ENCODE data around the gene TENM4. TPM values are rescaled to one million over a fixed set of nuclear protein-coding genes. Genes with fewer than 3 reads are reported as not detected.

TENM4 gene
- total and polyA plus RNA-seq, 4 experiments from 2014 or later, result 0.25 to 0.28 TPM; not detected in 2

DNA sequence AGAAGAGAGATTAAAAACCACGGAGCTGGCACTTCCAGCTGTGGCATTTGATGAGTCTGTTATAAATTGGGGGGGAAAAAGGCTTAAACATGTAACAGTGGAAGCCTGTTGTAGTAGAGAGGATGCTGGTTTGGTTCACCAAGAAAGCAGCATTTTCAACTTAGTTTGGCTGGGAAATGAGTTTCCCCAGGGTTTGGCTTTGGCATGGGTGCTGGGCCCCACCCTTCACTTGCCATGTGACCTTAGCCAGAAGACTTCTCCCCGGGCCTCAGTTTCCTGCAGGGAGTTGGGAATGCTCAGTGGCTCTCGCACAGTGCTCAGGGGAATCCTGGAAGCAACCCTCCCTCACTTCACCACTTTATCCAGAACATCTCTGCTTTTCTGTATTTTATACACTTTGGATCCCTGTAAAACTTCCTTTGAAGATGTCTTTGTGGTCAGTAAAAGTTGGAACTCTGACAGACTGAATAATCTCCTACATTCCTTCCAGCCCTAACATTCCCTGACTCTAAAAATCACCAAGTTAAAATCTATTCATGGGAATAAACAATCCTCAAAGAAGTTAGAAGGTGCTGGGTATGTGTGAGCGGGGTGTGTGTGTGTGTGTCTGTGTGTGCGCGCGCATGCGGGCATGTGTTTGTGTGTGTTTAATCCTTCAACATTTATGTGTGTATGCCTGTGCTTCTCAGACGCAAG, 166.0 kb downstream of the TENM4 start:
- Histone ChIP-seq H3K4me3 (ENCODE audit: low read length in 2 of 2) (no peak overlapping the region), H3K9me3 (ENCODE audit: control insufficient read depth in 1 of 2, low read length in 2 of 2) (no peaks in the 10 kb centered on the region), H3K4me1 (ENCODE audit: insufficient read depth, low read length) (no peaks in the 10 kb centered on the region), H3K36me3 (ENCODE audit: insufficient read depth, low read length) (no peaks in the 10 kb centered on the region), H3K27ac (ENCODE audit: low read depth, low read length) (no peak overlapping the region), H3K27me3 (ENCODE audit: insufficient read depth, low read length) (no peaks in the 10 kb centered on the region)
- no peak overlapping the region for H3K4me3 Mint-ChIP-seq
- H3K27me3 Mint-ChIP-seq, result no peaks in the 10 kb centered on the region
- ChIA-PET CTCF (ENCODE audit: partially characterized antibody) (no interaction called here), POLR2A (ENCODE audit: partially characterized antibody) (no interaction called here)
- no peaks in the 10 kb centered on the region for H3K36me3 Mint-ChIP-seq
- no peaks in the 10 kb centered on the region for H3K4me1 Mint-ChIP-seq
- no peak for DNase-seq
- intact Hi-C loops (cut with micrococcal nuclease), result no loop called here
- H3K27ac Mint-ChIP-seq, result no peak overlapping the region
- H3K9me3 Mint-ChIP-seq, result no peaks in the 10 kb centered on the region

DNA sequence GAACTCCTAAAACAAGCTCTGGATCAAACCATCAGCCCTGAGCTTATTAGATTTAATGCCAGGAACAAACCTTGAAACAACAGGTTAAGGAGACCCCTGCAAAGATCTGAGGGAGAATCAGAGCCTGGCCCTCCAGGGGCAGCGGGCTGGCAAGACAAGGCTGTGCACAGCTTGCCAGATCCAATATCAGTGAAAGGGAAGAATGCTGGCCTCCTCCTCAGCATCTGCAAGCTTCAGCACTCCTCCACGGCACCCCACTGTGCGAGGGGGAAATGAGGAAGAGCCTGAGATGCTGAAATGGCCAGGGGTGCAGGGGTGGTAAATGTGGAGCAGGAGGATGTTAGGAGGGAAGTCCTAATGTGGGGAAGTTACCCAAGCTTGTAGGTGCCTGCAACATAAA, 167.0 kb downstream of the TENM4 start:
- Mint-ChIP-seq H3K9me3 (no peaks in the 10 kb centered on the region), H3K36me3 (no peaks in the 10 kb centered on the region), H3K27ac (no peak overlapping the region), H3K4me3 (no peak overlapping the region), H3K4me1 (no peaks in the 10 kb centered on the region), H3K27me3 (no peaks in the 10 kb centered on the region)
- ChIA-PET CTCF (ENCODE audit: partially characterized antibody) (no interaction called here), POLR2A (ENCODE audit: partially characterized antibody) (no interaction called here)
- H3K4me1 ChIP-seq (ENCODE audit: insufficient read depth, low read length), result no peaks in the 10 kb centered on the region
- H3K9me3 ChIP-seq (ENCODE audit: control insufficient read depth in 1 of 2, low read length in 2 of 2), result no peaks in the 10 kb centered on the region
- DNase-seq, result no peak
- intact Hi-C loops (cut with micrococcal nuclease), result no loop called here
- no peak overlapping the region for H3K4me3 ChIP-seq (ENCODE audit: low read length in 2 of 2)
- H3K27me3 ChIP-seq (ENCODE audit: insufficient read depth, low read length), result no peaks in the 10 kb centered on the region
- H3K27ac ChIP-seq (ENCODE audit: low read depth, low read length), result no peak overlapping the region
- no peaks in the 10 kb centered on the region for H3K36me3 ChIP-seq (ENCODE audit: insufficient read depth, low read length)

DNA sequence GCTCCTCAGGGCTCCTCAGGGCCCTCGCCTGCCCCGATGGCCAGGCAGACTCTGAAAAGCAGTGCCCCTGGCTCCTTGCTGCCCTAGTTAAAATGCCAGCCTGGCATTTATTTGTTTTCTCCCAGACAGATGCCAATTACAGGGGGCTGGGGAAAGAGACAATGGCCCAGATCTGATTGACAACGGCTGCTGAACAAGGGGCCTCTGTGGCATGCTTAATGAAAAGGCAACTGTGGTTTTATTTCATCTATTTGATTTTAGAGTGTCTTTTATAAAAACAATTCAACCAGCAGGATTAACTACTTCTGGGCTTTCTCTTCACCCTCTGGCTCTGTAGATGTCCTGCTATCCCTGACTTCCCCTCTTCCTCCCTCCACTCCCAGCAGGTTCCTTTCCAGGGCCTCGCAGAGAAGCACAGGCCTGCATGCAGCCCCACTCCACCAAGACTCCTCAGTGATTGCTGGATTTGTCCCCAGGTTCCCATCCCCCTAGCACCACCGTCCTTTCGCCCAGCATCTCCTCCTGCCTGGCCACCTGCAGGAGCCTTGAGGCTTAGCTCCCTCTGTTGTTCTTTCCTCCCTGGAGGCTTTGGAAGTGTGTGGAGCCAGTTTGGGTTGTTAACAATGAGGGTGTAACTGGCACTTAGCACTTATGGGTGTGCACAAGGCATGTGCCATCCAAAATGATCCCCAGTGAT, 171.1 kb downstream of the TENM4 start:
- Mint-ChIP-seq H3K36me3 (no peaks in the 10 kb centered on the region), H3K9me3 (no peaks in the 10 kb centered on the region), H3K27ac (no peak overlapping the region), H3K27me3 (no peaks in the 10 kb centered on the region), H3K4me3 (no peak overlapping the region), H3K4me1 (no peaks in the 10 kb centered on the region)
- Histone ChIP-seq H3K9me3 (ENCODE audit: control insufficient read depth in 1 of 2, low read length in 2 of 2) (no peaks in the 10 kb centered on the region), H3K27ac (ENCODE audit: low read depth, low read length) (no peak overlapping the region), H3K4me1 (ENCODE audit: insufficient read depth, low read length) (no peaks in the 10 kb centered on the region), H3K4me3 (ENCODE audit: low read length in 2 of 2) (no peak overlapping the region), H3K27me3 (ENCODE audit: insufficient read depth, low read length) (no peaks in the 10 kb centered on the region), H3K36me3 (ENCODE audit: insufficient read depth, low read length) (no peaks in the 10 kb centered on the region)
- POLR2A ChIA-PET (ENCODE audit: partially characterized antibody), result no interaction called here
- CTCF ChIA-PET (ENCODE audit: partially characterized antibody), result no interaction called here
- no peak for DNase-seq
- intact Hi-C loops (cut with micrococcal nuclease), result no loop called here

DNA sequence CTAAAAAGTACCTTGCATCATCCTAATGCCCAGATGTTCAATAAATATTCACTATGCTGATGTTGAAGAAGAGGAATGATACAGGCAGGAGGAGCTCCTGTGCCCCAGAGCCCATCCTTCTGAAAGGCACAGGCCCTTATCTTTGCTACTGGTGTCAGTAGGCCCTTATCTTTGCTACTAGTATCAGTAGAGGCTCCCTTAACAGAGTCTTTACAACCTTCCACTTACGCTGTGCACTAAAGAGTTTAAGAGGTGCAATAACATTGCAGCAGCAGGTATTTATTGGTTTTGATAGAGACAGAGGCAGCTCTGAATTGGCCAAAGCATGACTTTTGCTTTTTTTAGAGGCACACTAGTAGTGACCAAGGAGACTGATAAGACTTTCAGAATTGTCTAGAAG, 174.4 kb downstream of the TENM4 start:
- intact Hi-C loops (cut with micrococcal nuclease), result no loop called here
- no peaks in the 10 kb centered on the region for H3K9me3 ChIP-seq (ENCODE audit: control insufficient read depth in 1 of 2, low read length in 2 of 2)
- no peak overlapping the region for H3K27ac Mint-ChIP-seq
- H3K4me3 ChIP-seq (ENCODE audit: low read length in 2 of 2), result no peak overlapping the region
- no peaks in the 10 kb centered on the region for H3K4me1 ChIP-seq (ENCODE audit: insufficient read depth, low read length)
- H3K36me3 ChIP-seq (ENCODE audit: insufficient read depth, low read length), result no peaks in the 10 kb centered on the region
- no peak overlapping the region for H3K27ac ChIP-seq (ENCODE audit: low read depth, low read length)
- no peaks in the 10 kb centered on the region for H3K9me3 Mint-ChIP-seq
- ChIA-PET POLR2A (ENCODE audit: partially characterized antibody) (no interaction called here), CTCF (ENCODE audit: partially characterized antibody) (no interaction called here)
- no peaks in the 10 kb centered on the region for H3K27me3 Mint-ChIP-seq
- H3K27me3 ChIP-seq (ENCODE audit: insufficient read depth, low read length), result no peaks in the 10 kb centered on the region
- H3K4me3 Mint-ChIP-seq, result no peak overlapping the region
- no peaks in the 10 kb centered on the region for H3K36me3 Mint-ChIP-seq
- no peaks in the 10 kb centered on the region for H3K4me1 Mint-ChIP-seq
- DNase-seq, result no peak

DNA sequence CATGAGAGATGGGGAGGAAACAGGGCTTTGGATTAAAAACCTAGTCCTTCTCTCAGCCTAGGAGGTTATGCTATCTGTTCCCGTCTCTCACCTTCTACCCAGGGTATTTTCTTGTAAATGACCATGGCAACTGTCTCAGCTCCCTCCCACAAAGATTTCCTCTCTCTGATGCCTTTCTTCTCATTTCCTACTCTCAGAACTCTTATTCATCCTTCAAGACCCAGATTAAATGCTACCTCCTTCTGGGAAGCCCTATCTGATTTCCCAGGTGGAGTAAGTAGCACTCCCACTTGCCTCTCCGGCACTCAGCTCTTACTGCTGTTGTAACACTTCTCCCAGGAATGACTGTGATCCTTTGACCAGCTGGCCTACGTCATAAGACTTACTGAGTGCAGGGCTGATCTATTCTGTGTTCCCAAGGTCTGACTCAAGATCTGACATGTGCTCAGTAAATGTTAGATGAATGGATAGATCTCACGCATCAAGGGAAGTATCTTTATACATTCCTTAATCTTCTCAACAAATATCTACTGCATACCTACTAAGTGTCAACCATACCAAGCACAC, 175.0 kb downstream of the TENM4 start:
- H3K36me3 ChIP-seq (ENCODE audit: insufficient read depth, low read length), result no peaks in the 10 kb centered on the region
- Mint-ChIP-seq H3K4me1 (no peaks in the 10 kb centered on the region), H3K9me3 (peaks cover 0 to 3% (median 0%) of the 10 kb centered on the region in 8 donors), H3K4me3 (no peak overlapping the region), H3K27ac (no peak overlapping the region), H3K36me3 (no peaks in the 10 kb centered on the region), H3K27me3 (no peaks in the 10 kb centered on the region)
- no peaks in the 10 kb centered on the region for H3K27me3 ChIP-seq (ENCODE audit: insufficient read depth, low read length)
- ChIA-PET CTCF (ENCODE audit: partially characterized antibody) (no interaction called here), POLR2A (ENCODE audit: partially characterized antibody) (no interaction called here)
- DNase-seq, result no peak
- intact Hi-C loops (cut with micrococcal nuclease), result no loop called here
- no peak overlapping the region for H3K4me3 ChIP-seq (ENCODE audit: low read length in 2 of 2)
- no peak overlapping the region for H3K27ac ChIP-seq (ENCODE audit: low read depth, low read length)
- H3K4me1 ChIP-seq (ENCODE audit: insufficient read depth, low read length), result no peaks in the 10 kb centered on the region
- H3K9me3 ChIP-seq (ENCODE audit: control insufficient read depth in 1 of 2, low read length in 2 of 2), result no peaks in the 10 kb centered on the region

DNA sequence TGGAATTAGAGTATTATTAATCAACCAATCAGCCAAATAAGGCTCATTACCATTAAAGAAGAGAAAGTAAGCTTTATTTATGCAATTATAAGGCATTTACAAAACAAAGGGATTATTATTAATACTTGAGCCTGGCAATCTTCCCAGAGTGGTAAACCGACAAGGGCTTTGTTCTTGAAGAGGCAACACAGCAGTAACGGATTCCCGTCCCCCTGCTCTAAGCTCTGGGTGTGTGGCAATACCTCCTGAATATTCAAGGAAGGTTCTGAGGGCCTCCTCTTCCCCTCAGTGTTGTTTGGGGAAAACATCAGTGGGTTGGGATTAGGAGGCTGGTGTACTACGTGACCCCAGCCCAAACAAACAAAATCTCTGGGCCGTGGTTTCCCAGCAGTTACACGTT, 176.5 kb downstream of the TENM4 start:
- ChIA-PET CTCF (ENCODE audit: partially characterized antibody) (no interaction called here), POLR2A (ENCODE audit: partially characterized antibody) (no interaction called here)
- no peak overlapping the region for H3K27ac Mint-ChIP-seq
- no peak overlapping the region for H3K27ac ChIP-seq (ENCODE audit: low read depth, low read length)
- H3K4me1 Mint-ChIP-seq, result no peaks in the 10 kb centered on the region
- DNase-seq, result no peak
- no peaks in the 10 kb centered on the region for H3K36me3 Mint-ChIP-seq
- H3K9me3 ChIP-seq (ENCODE audit: control insufficient read depth in 1 of 2, low read length in 2 of 2), result no peaks in the 10 kb centered on the region
- intact Hi-C loops (cut with micrococcal nuclease), result no loop called here
- H3K27me3 Mint-ChIP-seq, result no peaks in the 10 kb centered on the region
- H3K4me3 ChIP-seq (ENCODE audit: low read length in 2 of 2), result no peak overlapping the region
- H3K36me3 ChIP-seq (ENCODE audit: insufficient read depth, low read length), result no peaks in the 10 kb centered on the region
- H3K27me3 ChIP-seq (ENCODE audit: insufficient read depth, low read length), result no peaks in the 10 kb centered on the region
- H3K4me1 ChIP-seq (ENCODE audit: insufficient read depth, low read length), result no peaks in the 10 kb centered on the region
- peaks cover 0 to 5% (median 0%) of the 10 kb centered on the region in 8 donors for H3K9me3 Mint-ChIP-seq
- H3K4me3 Mint-ChIP-seq, result no peak overlapping the region

DNA sequence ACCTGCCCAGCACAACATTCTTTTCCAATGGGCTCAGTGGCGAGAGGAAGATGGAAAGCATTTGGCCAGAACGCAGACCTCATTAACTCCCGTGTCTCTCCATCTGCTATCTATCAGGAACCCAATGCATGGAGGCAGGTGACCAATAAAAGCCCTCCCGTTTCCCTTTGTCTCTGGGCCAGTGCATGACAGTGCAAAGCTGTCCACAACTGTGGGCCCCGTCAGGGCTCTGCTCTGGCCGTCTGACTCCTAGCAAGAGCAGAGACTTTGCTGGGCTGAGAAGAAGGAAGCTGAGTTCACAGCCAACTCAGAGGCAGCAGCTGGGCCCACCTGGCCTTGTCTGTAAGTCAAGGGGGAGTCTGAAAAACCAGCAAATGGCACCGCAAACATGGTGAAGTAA, 177.8 kb downstream of the TENM4 start:
- Mint-ChIP-seq H3K4me3 (no peak overlapping the region), H3K4me1 (no peaks in the 10 kb centered on the region), H3K9me3 (peaks cover 0 to 5% (median 0%) of the 10 kb centered on the region in 8 donors), H3K27ac (no peak overlapping the region), H3K27me3 (no peaks in the 10 kb centered on the region), H3K36me3 (no peaks in the 10 kb centered on the region)
- Histone ChIP-seq H3K27me3 (ENCODE audit: insufficient read depth, low read length) (no peaks in the 10 kb centered on the region), H3K4me1 (ENCODE audit: insufficient read depth, low read length) (no peaks in the 10 kb centered on the region), H3K9me3 (ENCODE audit: control insufficient read depth in 1 of 2, low read length in 2 of 2) (no peaks in the 10 kb centered on the region), H3K27ac (ENCODE audit: low read depth, low read length) (no peak overlapping the region), H3K36me3 (ENCODE audit: insufficient read depth, low read length) (no peaks in the 10 kb centered on the region), H3K4me3 (ENCODE audit: low read length in 2 of 2) (no peak overlapping the region)
- DNase-seq, result no peak
- POLR2A ChIA-PET (ENCODE audit: partially characterized antibody), result no interaction called here
- intact Hi-C loops (cut with micrococcal nuclease), result no loop called here
- CTCF ChIA-PET (ENCODE audit: partially characterized antibody), result no interaction called here

All from CD4-positive, alpha-beta memory T cell (primary cell).